Astrocyte (in vitro differentiated cells and primary cell): ENCODE results near the gene POU2F2.

Experiments
- EZH2 ChIP-seq: IDR thresholded peaks from 2 replicates; pipeline ENCODE4 v1.6.1; 2012; ENCODE audit warnings: mild to moderate bottlenecking, low read length, inconsistent platforms; ENCODE audit not compliant: insufficient read depth
- TF ChIP-seq, protein P1 (sequence below): IDR thresholded peaks from 2 replicates; pipeline ENCODE4 v1.5.1; 2011; ENCODE audit warnings: low read depth, mild to moderate bottlenecking, inconsistent platforms, low read length, moderate library complexity; ENCODE audit not compliant: insufficient read depth

DNA sequence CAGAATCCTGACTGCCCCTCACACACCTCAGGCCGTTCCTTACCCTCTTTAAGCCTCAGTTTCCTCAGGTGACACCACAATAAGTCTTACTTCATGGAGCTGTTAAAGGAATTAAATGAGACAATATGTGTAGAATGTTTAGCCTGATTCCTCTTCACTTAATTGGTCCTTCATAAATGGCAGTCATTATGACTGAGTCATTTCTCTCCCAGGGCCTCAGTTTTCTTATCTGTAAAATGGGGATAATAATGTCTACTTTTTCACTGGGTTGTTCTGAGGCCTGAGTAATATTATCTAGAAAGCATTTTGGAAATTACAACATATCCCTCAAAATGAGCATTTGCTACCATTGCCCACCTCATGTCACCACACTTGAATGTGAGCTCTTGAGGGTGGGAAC lies 21.6 kb downstream of the POU2F2 start:
- TF ChIP-seq EZH2, result no peak
- TF ChIP-seq, protein P1, sequence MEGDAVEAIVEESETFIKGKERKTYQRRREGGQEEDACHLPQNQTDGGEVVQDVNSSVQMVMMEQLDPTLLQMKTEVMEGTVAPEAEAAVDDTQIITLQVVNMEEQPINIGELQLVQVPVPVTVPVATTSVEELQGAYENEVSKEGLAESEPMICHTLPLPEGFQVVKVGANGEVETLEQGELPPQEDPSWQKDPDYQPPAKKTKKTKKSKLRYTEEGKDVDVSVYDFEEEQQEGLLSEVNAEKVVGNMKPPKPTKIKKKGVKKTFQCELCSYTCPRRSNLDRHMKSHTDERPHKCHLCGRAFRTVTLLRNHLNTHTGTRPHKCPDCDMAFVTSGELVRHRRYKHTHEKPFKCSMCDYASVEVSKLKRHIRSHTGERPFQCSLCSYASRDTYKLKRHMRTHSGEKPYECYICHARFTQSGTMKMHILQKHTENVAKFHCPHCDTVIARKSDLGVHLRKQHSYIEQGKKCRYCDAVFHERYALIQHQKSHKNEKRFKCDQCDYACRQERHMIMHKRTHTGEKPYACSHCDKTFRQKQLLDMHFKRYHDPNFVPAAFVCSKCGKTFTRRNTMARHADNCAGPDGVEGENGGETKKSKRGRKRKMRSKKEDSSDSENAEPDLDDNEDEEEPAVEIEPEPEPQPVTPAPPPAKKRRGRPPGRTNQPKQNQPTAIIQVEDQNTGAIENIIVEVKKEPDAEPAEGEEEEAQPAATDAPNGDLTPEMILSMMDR, result no peak
